CD14-positive monocyte (primary cell): Measurements from ENCODE around the gene PRSS33. TPM values are rescaled to one million over a fixed set of nuclear protein-coding genes. Genes with fewer than 3 reads are reported as not detected.

Source experiments
- DNase-seq, 3 donors: peaks; one replicate each; pipeline ENCODE4 v3.0.0-alpha.2; 2011 to 2022
- H2AFZ ChIP-seq: 2 replicates; pipeline ENCODE4 v1.6.0; 2012; ENCODE audit warnings: mild to moderate bottlenecking, low read depth, low read length, inconsistent platforms; ENCODE audit not compliant: insufficient read depth, poor library complexity, severe bottlenecking
- H3K27ac ChIP-seq, 2 donors: 1 replicate in 1 of 2; 2 replicates in 1 of 2; pipeline ENCODE4 v1.5.1; 2012 to 2013; ENCODE audit warnings: low read length in 2 of 2, control low read depth in 1 of 2, inconsistent platforms in 1 of 2, low read depth in 1 of 2, mild to moderate bottlenecking in 1 of 2
- H3K27me3 ChIP-seq, 2 donors: one replicate each; pipeline versions ENCODE4 v1.6.0 to v1.6.1; 2011 to 2013; ENCODE audit warnings: low read length in 2 of 2; ENCODE audit not compliant: control insufficient read depth in 2 of 2, insufficient read depth in 2 of 2
- H3K36me3 ChIP-seq, 2 donors: replicated peaks in 1 of 2; 1 replicate in 1 of 2; 2 replicates in 1 of 2; pipeline versions ENCODE4 v1.5.1 to v1.6.1; 2012 to 2013; ENCODE audit warnings: low read length in 2 of 2, control low read depth in 1 of 2, inconsistent platforms in 1 of 2, mild to moderate bottlenecking in 1 of 2; ENCODE audit not compliant: insufficient read depth in 2 of 2, control insufficient read depth in 1 of 2
- H3K4me1 ChIP-seq, 2 donors: 1 replicate in 1 of 2; 2 replicates in 1 of 2; pipeline versions ENCODE4 v1.5.1 to v1.6.1; 2012 to 2013; ENCODE audit warnings: low read length in 2 of 2, control low read depth in 1 of 2, inconsistent platforms in 1 of 2, mild to moderate bottlenecking in 1 of 2, moderate library complexity in 1 of 2; ENCODE audit not compliant: insufficient read depth in 2 of 2, control insufficient read depth in 1 of 2
- H3K4me2 ChIP-seq: replicated peaks from 2 replicates; pipeline ENCODE3; 2012; ENCODE audit warnings: low read length, moderate library complexity, mild to moderate bottlenecking; ENCODE audit not compliant: poor library complexity, severe bottlenecking; ENCODE audit errors: extremely low read depth
- H3K4me3 ChIP-seq, 3 experiments: fragments of 200-600 bp in 1 of 3; sonication (generic) in 1 of 3; replicated peaks in 1 of 3; 1 replicate in 2 of 3; 2 replicates in 1 of 3; pipeline ENCODE4 v1.5.1; 2011 to 2013; ENCODE audit warnings: low read length in 3 of 3, mild to moderate bottlenecking in 3 of 3, control low read depth in 2 of 3, low read depth in 2 of 3, inconsistent platforms in 1 of 3, moderate library complexity in 1 of 3
- H3K79me2 ChIP-seq: 2 replicates; pipeline ENCODE4 v1.6.0; 2012; ENCODE audit warnings: mild to moderate bottlenecking, control low read depth, inconsistent platforms, low read length, moderate library complexity; ENCODE audit not compliant: insufficient read depth
- H3K9ac ChIP-seq: 2 replicates; pipeline ENCODE4 v1.6.0; 2017; ENCODE audit warnings: low read length, mild to moderate bottlenecking; ENCODE audit not compliant: insufficient read depth, poor library complexity, severe bottlenecking
- H3K9me3 ChIP-seq, 2 donors: replicated peaks in 1 of 2; 1 replicate in 1 of 2; 2 replicates in 1 of 2; pipeline versions ENCODE4 v1.5.1 to v1.6.1; 2012 to 2013; ENCODE audit warnings: low read length in 2 of 2, control low read depth in 1 of 2; ENCODE audit not compliant: control insufficient read depth in 1 of 2, insufficient read depth in 1 of 2
- H4K20me1 ChIP-seq: 2 replicates; pipeline ENCODE4 v1.6.0; 2012; ENCODE audit warnings: mild to moderate bottlenecking, low read length, control low read depth, moderate library complexity; ENCODE audit not compliant: insufficient read depth
- H3K27ac Mint-ChIP-seq, 7 donors: one replicate each; pipeline ENCODE4 v1.8.0; 2020; ENCODE audit warnings: mild to moderate bottlenecking in 7 of 7, mixed read lengths in 7 of 7, moderate library complexity in 6 of 7, inconsistent platforms in 2 of 7
- H3K27me3 Mint-ChIP-seq, 3 donors: one replicate each; pipeline ENCODE4 v1.8.0; 2021 to 2022; ENCODE audit warnings: low read depth in 3 of 3, mild to moderate bottlenecking in 3 of 3, mixed read lengths in 3 of 3, moderate library complexity in 3 of 3, inconsistent platforms in 1 of 3
- H3K36me3 Mint-ChIP-seq, 2 donors: one replicate each; pipeline ENCODE4 v1.8.0; 2020; ENCODE audit warnings: mixed read lengths in 2 of 2, inconsistent platforms in 1 of 2, mild to moderate bottlenecking in 1 of 2
- H3K4me1 Mint-ChIP-seq: one replicate; pipeline ENCODE4 v1.8.0; 2020; ENCODE audit warnings: mild to moderate bottlenecking, mixed read lengths
- H3K4me3 Mint-ChIP-seq, 2 donors: one replicate each; pipeline ENCODE4 v1.8.0; 2020; ENCODE audit warnings: mild to moderate bottlenecking in 2 of 2, mixed read lengths in 2 of 2, moderate library complexity in 1 of 2
- H3K9me3 Mint-ChIP-seq, 7 donors: one replicate each; pipeline ENCODE4 v1.8.0; 2020 to 2022; ENCODE audit warnings: mixed read lengths in 7 of 7, mild to moderate bottlenecking in 6 of 7, moderate library complexity in 6 of 7, inconsistent platforms in 2 of 7
- WGBS: methylation state at CpG from one replicate; pipeline ENCODE4 v1.1.5; 2013; ENCODE audit warnings: missing lambda C conversion rate; ENCODE audit not compliant: insufficient coverage; 5-methylcytosine and 5-hydroxymethylcytosine counted together
- intact Hi-C, 2 donors: fragments of 100-400 bp; cut with micrococcal nuclease; formaldehyde crosslinking; loops; one replicate each; pipeline versions ENCODE4 v1.15.0 to v1.15.1; 2023
- polyA plus RNA-seq, 3 donors: library from polyadenylated mRNA; depleted of rRNA in 1 of 3; unstranded in 2 of 3; stranded (reverse) in 1 of 3; fragments of 300-500 nt in 2 of 3; fragments of >200 nt in 1 of 3; fragmentation: Illumina TruSeq in 2 of 3; gene quantifications; 1 replicate in 2 of 3; 2 replicates in 1 of 3; pipeline ENCODE4 v1.2.3, GENCODE V29; 2012 to 2021
- TF ChIP-seq, protein P1 (sequence below): fragments of 200-600 bp; IDR thresholded peaks from one replicate; pipeline ENCODE4 v1.8.0; 2022; ENCODE audit warnings: antibody characterized with exemption, mild to moderate bottlenecking

PRSS33 gene
- polyA plus RNA-seq, 3 donors, result 0.05 TPM; not detected in 2

DNA sequence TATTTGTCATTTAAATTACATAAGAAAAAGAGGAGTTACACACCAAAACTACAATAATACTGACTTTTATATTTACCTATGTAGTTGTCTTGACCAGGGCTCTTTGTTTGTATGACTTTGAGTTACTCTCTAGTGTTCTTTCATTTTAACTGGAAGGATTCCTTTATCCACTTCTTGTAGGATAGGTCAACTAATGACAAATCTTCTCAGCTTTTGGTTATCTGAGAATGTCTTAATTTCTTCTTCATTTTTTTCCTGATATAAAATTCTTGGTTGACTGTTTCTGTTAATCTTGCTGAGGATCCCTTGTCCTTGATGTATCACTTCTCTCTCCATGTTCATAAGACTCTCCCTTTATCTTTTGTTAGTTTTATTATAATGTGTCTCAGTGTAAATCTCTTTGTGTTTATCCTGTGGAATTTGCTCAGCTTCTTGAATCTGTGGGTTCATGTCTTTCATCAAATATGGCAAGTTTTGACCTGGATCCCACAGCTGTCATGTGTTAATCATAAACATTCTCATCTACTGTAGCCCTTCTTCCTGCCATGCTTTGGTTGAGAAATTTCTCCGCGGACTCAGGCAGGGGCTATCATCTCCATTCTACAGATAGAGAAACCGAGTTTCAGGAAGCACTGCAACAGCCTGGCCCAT lies 16.3 kb upstream of the PRSS33 start:
- H3K4me1 ChIP-seq, result peaks cover 6 to 8% of the 10 kb centered on the region in 2 donors
- Mint-ChIP-seq H3K27ac (peak overlapping the region in 1 of 7 donors; percentile 1), H3K4me1 (peaks cover 11% of the 10 kb centered on the region), H3K9me3 (peaks cover 12 to 20% (median 16%) of the 10 kb centered on the region in 7 donors), H3K4me3 (no peak overlapping the region), H3K27me3 (peaks cover 7 to 17% (median 11%) of the 10 kb centered on the region in 3 donors), H3K36me3 (no peaks in the 10 kb centered on the region)
- H3K27me3 ChIP-seq, result no peaks in the 10 kb centered on the region
- no peak overlapping the region for H3K9ac ChIP-seq
- DNase-seq, result no peak
- no CpG with 5 or more reads among the region's 3 CpGs for WGBS
- H2AFZ ChIP-seq, result no peak overlapping the region
- H3K4me3 ChIP-seq, result no peak overlapping the region
- H3K27ac ChIP-seq, result no peak overlapping the region
- H3K9me3 ChIP-seq, result peaks cover 9 to 15% of the 10 kb centered on the region in 2 donors
- no peak overlapping the region for H3K4me2 ChIP-seq
- H4K20me1 ChIP-seq, result no peaks in the 10 kb centered on the region
- H3K79me2 ChIP-seq, result no peaks in the 10 kb centered on the region
- H3K36me3 ChIP-seq, result no peaks in the 10 kb centered on the region
- TF ChIP-seq, protein P1, sequence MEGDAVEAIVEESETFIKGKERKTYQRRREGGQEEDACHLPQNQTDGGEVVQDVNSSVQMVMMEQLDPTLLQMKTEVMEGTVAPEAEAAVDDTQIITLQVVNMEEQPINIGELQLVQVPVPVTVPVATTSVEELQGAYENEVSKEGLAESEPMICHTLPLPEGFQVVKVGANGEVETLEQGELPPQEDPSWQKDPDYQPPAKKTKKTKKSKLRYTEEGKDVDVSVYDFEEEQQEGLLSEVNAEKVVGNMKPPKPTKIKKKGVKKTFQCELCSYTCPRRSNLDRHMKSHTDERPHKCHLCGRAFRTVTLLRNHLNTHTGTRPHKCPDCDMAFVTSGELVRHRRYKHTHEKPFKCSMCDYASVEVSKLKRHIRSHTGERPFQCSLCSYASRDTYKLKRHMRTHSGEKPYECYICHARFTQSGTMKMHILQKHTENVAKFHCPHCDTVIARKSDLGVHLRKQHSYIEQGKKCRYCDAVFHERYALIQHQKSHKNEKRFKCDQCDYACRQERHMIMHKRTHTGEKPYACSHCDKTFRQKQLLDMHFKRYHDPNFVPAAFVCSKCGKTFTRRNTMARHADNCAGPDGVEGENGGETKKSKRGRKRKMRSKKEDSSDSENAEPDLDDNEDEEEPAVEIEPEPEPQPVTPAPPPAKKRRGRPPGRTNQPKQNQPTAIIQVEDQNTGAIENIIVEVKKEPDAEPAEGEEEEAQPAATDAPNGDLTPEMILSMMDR, result no peak
- intact Hi-C loops, result no loop called here

DNA sequence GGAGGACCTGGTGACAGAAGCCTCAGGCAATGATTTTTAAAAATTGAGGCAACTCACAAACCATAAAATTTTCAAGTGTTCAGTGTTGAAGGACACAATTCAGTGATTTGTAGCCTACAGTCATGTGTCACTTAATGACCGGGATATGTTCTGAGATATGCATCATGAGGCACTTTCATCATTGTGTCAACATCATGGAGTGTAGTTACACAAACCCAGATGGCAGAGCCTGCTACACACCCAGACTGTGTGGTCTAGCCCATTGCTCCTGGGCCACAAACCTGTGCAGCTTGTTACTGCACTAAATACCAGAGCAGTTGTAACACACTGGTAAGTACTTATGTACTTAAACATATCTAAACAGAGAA lies 12.5 kb upstream of the PRSS33 start:
- H4K20me1 ChIP-seq, result no peaks in the 10 kb centered on the region
- no peaks in the 10 kb centered on the region for H3K79me2 ChIP-seq
- H3K4me3 ChIP-seq, result no peak overlapping the region
- H3K4me1 ChIP-seq, result peaks cover 25 to 42% of the 10 kb centered on the region in 2 donors
- no peak overlapping the region for H3K9ac ChIP-seq
- no peak overlapping the region for H3K27ac ChIP-seq
- DNase-seq, result peak in 2 of 3 donors; percentile 37 to 61
- Mint-ChIP-seq H3K4me3 (no peak overlapping the region), H3K9me3 (peaks cover 8 to 16% (median 13%) of the 10 kb centered on the region in 7 donors), H3K27ac (peak overlapping the region in 2 of 7 donors; percentile 19 to 67), H3K27me3 (peaks cover 3 to 13% (median 11%) of the 10 kb centered on the region in 3 donors), H3K4me1 (peaks cover 32% of the 10 kb centered on the region), H3K36me3 (no peaks in the 10 kb centered on the region)
- no peaks in the 10 kb centered on the region for H3K36me3 ChIP-seq
- peaks cover 9 to 11% of the 10 kb centered on the region in 2 donors for H3K9me3 ChIP-seq
- 67% methylated on average over 1 of the region's 1 CpG for WGBS
- H3K27me3 ChIP-seq, result no peaks in the 10 kb centered on the region
- TF ChIP-seq, protein P1, result no peak
- intact Hi-C loops, result no loop called here
- no peak overlapping the region for H3K4me2 ChIP-seq
- peak overlapping the region; percentile 30 for H2AFZ ChIP-seq
